ENCODE results near the gene GSN.

DNA sequence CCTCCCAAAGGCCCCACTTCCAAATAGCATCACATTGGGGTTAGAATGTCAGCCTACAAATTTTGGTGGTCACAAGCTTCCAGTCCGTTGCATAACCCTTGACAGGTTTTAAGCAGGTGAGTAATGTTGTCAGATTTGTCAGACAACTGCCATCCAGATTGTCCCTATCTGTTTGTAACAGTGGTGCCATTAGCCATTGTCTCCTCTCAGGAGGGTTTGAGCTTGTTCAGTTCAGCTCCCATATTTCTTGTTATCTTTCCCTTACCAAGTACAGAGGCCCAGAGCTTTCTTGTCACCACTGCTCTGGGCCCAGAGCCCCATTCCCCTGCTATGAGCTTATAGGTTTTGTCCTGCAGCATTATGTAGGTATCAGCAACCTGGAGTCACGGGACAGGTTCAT lies 14.8 kb upstream of the GSN start:
- TF ChIP-seq POLR2A (IDR thresholded peaks at IDR 0.05), result no peak
- TF ChIP-seq, protein P1, sequence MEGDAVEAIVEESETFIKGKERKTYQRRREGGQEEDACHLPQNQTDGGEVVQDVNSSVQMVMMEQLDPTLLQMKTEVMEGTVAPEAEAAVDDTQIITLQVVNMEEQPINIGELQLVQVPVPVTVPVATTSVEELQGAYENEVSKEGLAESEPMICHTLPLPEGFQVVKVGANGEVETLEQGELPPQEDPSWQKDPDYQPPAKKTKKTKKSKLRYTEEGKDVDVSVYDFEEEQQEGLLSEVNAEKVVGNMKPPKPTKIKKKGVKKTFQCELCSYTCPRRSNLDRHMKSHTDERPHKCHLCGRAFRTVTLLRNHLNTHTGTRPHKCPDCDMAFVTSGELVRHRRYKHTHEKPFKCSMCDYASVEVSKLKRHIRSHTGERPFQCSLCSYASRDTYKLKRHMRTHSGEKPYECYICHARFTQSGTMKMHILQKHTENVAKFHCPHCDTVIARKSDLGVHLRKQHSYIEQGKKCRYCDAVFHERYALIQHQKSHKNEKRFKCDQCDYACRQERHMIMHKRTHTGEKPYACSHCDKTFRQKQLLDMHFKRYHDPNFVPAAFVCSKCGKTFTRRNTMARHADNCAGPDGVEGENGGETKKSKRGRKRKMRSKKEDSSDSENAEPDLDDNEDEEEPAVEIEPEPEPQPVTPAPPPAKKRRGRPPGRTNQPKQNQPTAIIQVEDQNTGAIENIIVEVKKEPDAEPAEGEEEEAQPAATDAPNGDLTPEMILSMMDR (IDR thresholded peaks at IDR 0.05), result no peak

Measured in gastroesophageal sphincter (tissue), 3 donors.